HCT116 (cell line): ENCODE measurements around the gene EGLN3. TPM values are rescaled to one million over a fixed set of nuclear protein-coding genes. Genes with fewer than 3 reads are reported as not detected.

ENCODE experiments used
- ATAC-seq: fragments of 200-7000 bp; cut with Tn5 transposase; 2 replicates; pipeline ENCODE4 v1.9.1; 2020; ENCODE audit warnings: mild to moderate bottlenecking, moderate library complexity
- BruUV-seq: library from RNA; stranded (reverse); fragments of 400-500 nt; replicated peaks from 2 replicates; lab custom pipeline; 2021; lab: Mats Ljungman, UMichigan
- CTCF ChIA-PET: fragments of 300-600 bp; sonication (Branson Sonifier 250); formaldehyde crosslinking; loops from one replicate; lab custom pipeline; 2021; ENCODE audit warnings: antibody characterized with exemption; lab: Charles Lee
- POLR2A ChIA-PET: fragments of 300-600, 350-600 bp; sonication (Branson Sonifier 250); formaldehyde crosslinking; loops from one replicate; lab custom pipeline; 2021; ENCODE audit warnings: antibody characterized with exemption; lab: Charles Lee
- RAD21 ChIA-PET, 2 experiments: fragments of 300-600 bp; sonication (Branson Sonifier 250); formaldehyde crosslinking; loops; one replicate each; lab custom pipeline; 2023; ENCODE audit warnings: low total read pairs in 2 of 2; ENCODE audit not compliant: uncharacterized antibody in 2 of 2, unreplicated experiment in 2 of 2, low non-redundant PET in 1 of 2; lab: Charles Lee
- DNase-seq: peaks from one replicate; pipeline ENCODE4 v3.0.0-alpha.2; 2010; ENCODE audit warnings: low read depth, low spot score
- H2AFZ ChIP-seq: fragments of 200-600 bp; shearing (Covaris generic), sonication (generic); 2 replicates; pipeline ENCODE4 v1.6.1; 2017; ENCODE audit warnings: low read depth, mixed run types, mixed read lengths, antibody characterized with exemption, low read length; ENCODE audit not compliant: poor library complexity, severe bottlenecking
- H3K27ac ChIP-seq: 2 replicates; pipeline ENCODE4 v1.5.1; 2012; ENCODE audit warnings: low read depth, low read length
- H3K27me3 ChIP-seq: fragments of 200-600 bp; sonication (generic); 2 replicates; pipeline ENCODE4 v1.6.1; 2016; ENCODE audit warnings: mixed run types, low read length, mixed read lengths; ENCODE audit not compliant: insufficient read depth
- H3K36me3 ChIP-seq, 2 experiments: fragments of 200-500 bp in 1 of 2; fragments of 200-600 bp in 1 of 2; sonication (Bioruptor generic) in 1 of 2; sonication (generic) in 1 of 2; 2 replicates each; pipeline versions ENCODE4 v1.5.1 to v1.6.1; 2014 to 2016; ENCODE audit warnings: low read length in 2 of 2, inconsistent platforms in 1 of 2, mixed read lengths in 1 of 2, mixed run types in 1 of 2; ENCODE audit not compliant: insufficient read depth in 2 of 2, control insufficient read depth in 1 of 2
- H3K4me1 ChIP-seq, 2 experiments: fragments of 200-600 bp in 1 of 2; sonication (generic) in 1 of 2; 2 replicates each; pipeline versions ENCODE4 v1.5.1 to v1.6.1; 2012 to 2017; ENCODE audit warnings: low read length in 2 of 2, inconsistent platforms in 1 of 2, mild to moderate bottlenecking in 1 of 2, mixed read lengths in 1 of 2, mixed run types in 1 of 2, moderate library complexity in 1 of 2; ENCODE audit not compliant: insufficient read depth in 2 of 2, control insufficient read depth in 1 of 2
- H3K4me2 ChIP-seq: fragments of 200-600 bp; sonication (generic); 2 replicates; pipeline ENCODE4 v1.6.1; 2017; ENCODE audit warnings: mixed run types, low read length, mixed read lengths
- H3K4me3 ChIP-seq, 2 experiments: fragments of 200-600 bp in 1 of 2; sonication (generic) in 1 of 2; replicated peaks in 1 of 2; 2 replicates each; pipeline ENCODE4 v1.5.1; 2011 to 2016; ENCODE audit warnings: low read length in 2 of 2, control low read depth in 1 of 2, low read depth in 1 of 2, mild to moderate bottlenecking in 1 of 2, mixed read lengths in 1 of 2, mixed run types in 1 of 2
- H3K79me2 ChIP-seq: fragments of 200-600 bp; sonication (generic); 2 replicates; pipeline ENCODE4 v1.6.1; 2017; ENCODE audit warnings: mild to moderate bottlenecking, mixed run types, low read length, moderate library complexity, mixed read lengths; ENCODE audit not compliant: insufficient read depth
- H3K9ac ChIP-seq: fragments of 200-600 bp; sonication (generic); 2 replicates; pipeline ENCODE4 v1.6.1; 2016; ENCODE audit warnings: low read length, mixed read lengths
- H3K9me2 ChIP-seq: fragments of 200-600 bp; sonication (generic), shearing (Covaris generic); 2 replicates; pipeline ENCODE4 v1.6.1; 2017; ENCODE audit warnings: mixed run types, mild to moderate bottlenecking, moderate library complexity; ENCODE audit not compliant: insufficient read depth
- H3K9me3 ChIP-seq, 2 experiments: fragments of 200-500 bp in 1 of 2; fragments of 200-600 bp in 1 of 2; sonication (Bioruptor generic) in 1 of 2; sonication (generic) in 1 of 2; 2 replicates each; pipeline ENCODE4 v1.6.1; 2014 to 2017; ENCODE audit warnings: low read length in 2 of 2, mixed read lengths in 2 of 2, inconsistent platforms in 1 of 2, low read depth in 1 of 2, mild to moderate bottlenecking in 1 of 2, mixed run types in 1 of 2, moderate library complexity in 1 of 2; ENCODE audit not compliant: control insufficient read depth in 1 of 2, insufficient read depth in 1 of 2
- H4K20me1 ChIP-seq: fragments of 200-600 bp; sonication (generic), shearing (Covaris generic); 2 replicates; pipeline ENCODE4 v1.6.1; 2017; ENCODE audit warnings: mixed run types, mild to moderate bottlenecking, moderate library complexity; ENCODE audit not compliant: insufficient read depth
- ATF3 ChIP-seq: IDR thresholded peaks from 2 replicates; pipeline ENCODE4 v1.6.1; 2012
- CEBPB ChIP-seq: IDR thresholded peaks from 2 replicates; pipeline ENCODE4 v1.6.1; 2012; ENCODE audit warnings: low read depth
- CTCF ChIP-seq, 3 experiments: fragments of 200-600 bp in 1 of 3; sonication (generic) in 1 of 3; IDR thresholded peaks in 2 of 3; conservative IDR thresholded peaks in 1 of 3; 2 replicates each; pipeline ENCODE4 v1.5.1; 2012 to 2017; ENCODE audit warnings: low read depth in 2 of 3, low read length in 2 of 3, antibody characterized with exemption in 1 of 3, borderline replicate concordance in 1 of 3, control low read depth in 1 of 3, mild to moderate bottlenecking in 1 of 3, mixed read lengths in 1 of 3, mixed run types in 1 of 3, moderate library complexity in 1 of 3; ENCODE audit not compliant: insufficient read depth in 1 of 3
- EGR1 ChIP-seq: IDR thresholded peaks from 2 replicates; pipeline ENCODE4 v1.6.1; 2012; ENCODE audit warnings: low read depth
- ELF1 ChIP-seq: IDR thresholded peaks from 2 replicates; pipeline ENCODE4 v1.6.1; 2012; ENCODE audit warnings: low read depth, borderline replicate concordance
- EZH2 ChIP-seq: fragments of 200-600 bp; sonication (generic); IDR thresholded peaks from 2 replicates; pipeline ENCODE4 v1.6.1; 2017; ENCODE audit warnings: antibody characterized with exemption, mixed run types
- EZH2phosphoT487 ChIP-seq: fragments of 200-600 bp; IDR thresholded peaks from 2 replicates; pipeline ENCODE4 v1.6.1; 2018; ENCODE audit warnings: antibody characterized with exemption, borderline replicate concordance
- JUND ChIP-seq: IDR thresholded peaks from 2 replicates; pipeline ENCODE4 v1.6.1; 2012
- MAX ChIP-seq: IDR thresholded peaks from 2 replicates; pipeline ENCODE4 v1.6.1; 2012
- POLR2A ChIP-seq: IDR thresholded peaks from 2 replicates; pipeline ENCODE4 v1.7.0; 2011; ENCODE audit warnings: borderline replicate concordance; ENCODE audit not compliant: insufficient read depth, insufficient read length; ENCODE audit errors: extremely low read depth
- POLR2AphosphoS5 ChIP-seq: IDR thresholded peaks from 2 replicates; pipeline ENCODE4 v1.6.1; 2011; ENCODE audit warnings: mild to moderate bottlenecking, low read depth, low read length, moderate library complexity
- SRF ChIP-seq: IDR thresholded peaks from 2 replicates; pipeline ENCODE4 v1.6.1; 2012; ENCODE audit warnings: low read depth
- TCF7L2 ChIP-seq: IDR thresholded peaks from 2 replicates; pipeline ENCODE4 v1.7.0; 2011; ENCODE audit warnings: borderline replicate concordance, inconsistent platforms; ENCODE audit not compliant: insufficient read depth, insufficient read length; ENCODE audit errors: extremely low read depth
- YY1 ChIP-seq: IDR thresholded peaks from 2 replicates; pipeline ENCODE4 v1.6.1; 2011; ENCODE audit warnings: low read length, low read depth, moderate library complexity, mild to moderate bottlenecking; ENCODE audit not compliant: insufficient replicate concordance; ENCODE audit errors: extremely low read depth
- ZBTB33 ChIP-seq: IDR thresholded peaks from 2 replicates; pipeline ENCODE4 v1.6.1; 2011; ENCODE audit warnings: mild to moderate bottlenecking, low read length, moderate library complexity; ENCODE audit not compliant: insufficient replicate concordance; ENCODE audit errors: extremely low read depth
- ZFX ChIP-seq: fragments of 450-650 bp; IDR thresholded peaks from 2 replicates; pipeline ENCODE4 v1.6.1; 2017
- ZNF274 ChIP-seq: fragments of 200-500 bp; sonication (Bioruptor generic); IDR thresholded peaks from 2 replicates; pipeline ENCODE4 v1.6.1; 2014; ENCODE audit warnings: mild to moderate bottlenecking, low read depth, low read length, inconsistent platforms
- intact Hi-C: fragments of 100-400 bp; cut with micrococcal nuclease; formaldehyde crosslinking; loops from 2 replicates; pipeline ENCODE4 v1.10.0; 2022
- total RNA-seq: library from RNA; stranded (reverse); gene quantifications from one replicate; pipeline ENCODE4 v1.2.1, GENCODE V29; 2021; ENCODE audit not compliant: unreplicated experiment

The EGLN3 gene
- total RNA-seq, 1 experiment from 2014 or later = 13.6 TPM

GRCh38 chr14:33894339-33894738 is 56.5 kb downstream of the EGLN3 start:
- ChIA-PET RAD21 (no interaction called here), POLR2A (no interaction called here), CTCF (no interaction called here)
- intact Hi-C loops = no loop called here
- H3K27me3 ChIP-seq = no peaks in the 10 kb centered on the region
- BruUV-seq = no TSS peak
- ATAC-seq = no peak
- H3K4me1 ChIP-seq = no peaks in the 10 kb centered on the region
- no peak overlapping the region for H3K27ac ChIP-seq
- H3K4me3 ChIP-seq = no peak overlapping the region
- H3K9ac ChIP-seq = no peak overlapping the region
- no peaks in the 10 kb centered on the region for H3K9me3 ChIP-seq
- H3K9me2 ChIP-seq = no peaks in the 10 kb centered on the region
- no peak overlapping the region for H2AFZ ChIP-seq
- no peaks in the 10 kb centered on the region for H4K20me1 ChIP-seq
- no peaks in the 10 kb centered on the region for H3K36me3 ChIP-seq
- TF ChIP-seq EZH2 = no peak
- no peak for TF ChIP-seq ZFX
- TF ChIP-seq ZNF274 = no peak
- no peak for TF ChIP-seq CEBPB
- TF ChIP-seq POLR2A = no peak
- TF ChIP-seq TCF7L2 = no peak
- TF ChIP-seq YY1 = no peak
- TF ChIP-seq POLR2AphosphoS5 = no peak
- TF ChIP-seq ELF1 = no peak
- TF ChIP-seq, all 23 proteins: peak for 0
- Histone ChIP-seq H3K4me2 (no peak overlapping the region), H3K79me2 (no peaks in the 10 kb centered on the region)
- DNase-seq = no peak

GRCh38 chr14:33891700-33892099 is 59.2 kb downstream of the EGLN3 start:
- no peak for ATAC-seq
- Histone ChIP-seq H3K79me2 (no peaks in the 10 kb centered on the region), H3K9me3 (no peaks in the 10 kb centered on the region), H3K4me2 (no peak overlapping the region), H3K9me2 (no peaks in the 10 kb centered on the region), H3K9ac (no peak overlapping the region), H2AFZ (no peak overlapping the region), H3K4me3 (no peak overlapping the region), H4K20me1 (no peaks in the 10 kb centered on the region), H3K27me3 (no peaks in the 10 kb centered on the region), H3K36me3 (no peaks in the 10 kb centered on the region), H3K4me1 (no peaks in the 10 kb centered on the region), H3K27ac (no peak overlapping the region)
- RAD21 ChIA-PET = no interaction called here
- DNase-seq = no peak
- intact Hi-C loops = no loop called here
- no TSS peak for BruUV-seq
- CTCF ChIA-PET = no interaction called here
- POLR2A ChIA-PET = no interaction called here
- TF ChIP-seq YY1 = no peak
- TF ChIP-seq SRF = no peak
- no peak for TF ChIP-seq ELF1
- TF ChIP-seq EGR1 = no peak
- TF ChIP-seq POLR2AphosphoS5 = no peak
- TF ChIP-seq ZBTB33 = no peak
- no peak for TF ChIP-seq EZH2phosphoT487
- TF ChIP-seq CTCF (IDR thresholded peaks at IDR 0.05 in 2 of 3, conservative IDR thresholded peaks at IDR 0.05 in 1 of 3; ENCODE audit: borderline replicate concordance in 1 of 3, insufficient read depth in 1 of 3, low read depth in 2 of 3, low read length in 2 of 3) = no peak
- TF ChIP-seq ZFX = no peak
- TF ChIP-seq ATF3 = no peak
- TF ChIP-seq POLR2A = no peak
- no peak for TF ChIP-seq MAX
- no peak for TF ChIP-seq JUND
- TF ChIP-seq TCF7L2 = no peak
